Measurements from ENCODE around the gene CRYGN.

Gene CRYGN, protein sequence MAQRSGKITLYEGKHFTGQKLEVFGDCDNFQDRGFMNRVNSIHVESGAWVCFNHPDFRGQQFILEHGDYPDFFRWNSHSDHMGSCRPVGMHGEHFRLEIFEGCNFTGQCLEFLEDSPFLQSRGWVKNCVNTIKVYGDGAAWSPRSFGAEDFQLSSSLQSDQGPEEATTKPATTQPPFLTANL

GRCh38 chr7:151439855-151440798 lies at the start of gene CRYGN:
TSS of gene CRYGN (minus strand) at chr7:151440141. CDS start at chr7:151439917, 224 bp downstream.
- no peak for DNase-seq

GRCh38 chr7:151489498-151489897 lies 49.6 kb upstream of the CRYGN start:
- no peak for DNase-seq

DNA sequence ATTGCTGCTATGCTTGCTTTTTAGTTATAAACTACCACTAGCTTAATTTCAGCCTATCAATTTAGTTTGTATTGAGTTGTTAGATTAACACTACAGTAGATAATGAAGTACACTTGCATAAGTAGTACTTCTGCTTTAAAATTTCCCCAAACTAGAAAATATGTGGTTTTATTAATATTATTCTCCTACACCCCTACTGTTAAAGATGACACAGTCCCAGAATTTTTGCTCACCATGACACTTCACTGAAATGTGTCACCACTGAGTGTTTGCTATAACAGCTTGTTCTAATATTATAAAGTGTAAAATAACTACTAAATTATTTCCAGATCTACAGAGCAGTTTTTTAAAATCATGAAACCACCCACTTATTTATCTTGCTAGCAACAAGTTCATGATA lies 48.2 kb upstream of the CRYGN start:
- no peak for DNase-seq

GRCh38 chr7:151487228-151487627 lies 47.3 kb upstream of the CRYGN start:
- DNase-seq, result no peak

GRCh38 chr7:151486074-151486473 lies 46.1 kb upstream of the CRYGN start:
- DNase-seq, result no peak

DNA sequence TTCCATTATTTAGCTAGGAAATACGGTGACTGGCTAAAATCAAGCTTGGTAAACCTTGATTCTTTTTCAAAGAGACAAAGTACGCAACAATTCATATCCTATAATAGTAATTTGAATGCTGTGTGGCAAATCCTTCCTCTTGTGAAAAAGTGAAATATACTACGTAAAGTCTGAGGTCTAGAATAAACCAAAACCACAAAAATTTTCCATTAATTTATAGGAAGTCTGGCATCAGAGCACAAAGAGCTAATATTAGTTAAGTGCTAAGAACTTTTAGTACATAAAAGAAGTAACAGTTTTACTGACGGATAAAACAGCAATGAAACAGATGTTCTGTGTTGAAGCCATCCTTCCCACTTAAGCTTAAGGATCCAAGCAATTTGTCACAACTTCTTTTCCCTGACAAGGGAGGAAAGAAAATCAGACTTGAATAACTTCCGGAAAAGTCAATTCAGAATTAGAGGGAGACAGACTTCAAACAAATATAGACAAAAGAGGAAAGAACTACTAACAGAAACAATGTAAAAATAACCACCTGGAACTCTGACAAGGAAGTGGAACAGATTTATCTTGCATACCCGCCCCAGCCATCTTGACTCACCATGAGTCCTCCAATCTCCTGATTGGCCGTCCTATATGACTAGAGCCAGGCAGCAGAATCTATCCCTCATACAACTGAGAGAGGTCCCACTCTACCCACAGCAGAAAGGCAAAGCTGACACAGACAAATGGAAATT lies 45.2 kb upstream of the CRYGN start:
- no peak for DNase-seq

DNA sequence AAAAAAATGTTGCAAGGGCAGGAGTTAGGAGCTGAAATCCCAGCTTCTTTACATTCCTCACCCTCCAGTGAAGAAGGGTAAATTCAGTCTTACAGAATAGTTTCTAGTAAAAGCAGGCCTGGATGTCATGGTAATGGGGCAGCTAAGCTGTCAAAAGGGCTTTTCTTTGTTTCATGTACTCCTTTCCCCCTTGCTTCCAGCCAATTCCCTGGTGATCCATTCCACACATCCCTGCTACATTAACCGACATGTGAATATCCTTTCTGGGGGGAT lies 43.7 kb upstream of the CRYGN start:
- DNase-seq, result no peak

- DNase-seq, result no peak
Measured at GRCh38 chr7:151482883-151483710, 43.2 kb upstream of the CRYGN start.

- DNase-seq, result no peak
Measured at GRCh38 chr7:151481650-151482505, 41.9 kb upstream of the CRYGN start.

GRCh38 chr7:151477867-151478266 lies 37.9 kb upstream of the CRYGN start:
- DNase-seq, result no peak

- DNase-seq, result no peak
Measured at GRCh38 chr7:151472644-151473380, 32.9 kb upstream of the CRYGN start.

- no peak for DNase-seq
Measured at GRCh38 chr7:151470711-151471110, 30.8 kb upstream of the CRYGN start.

DNA sequence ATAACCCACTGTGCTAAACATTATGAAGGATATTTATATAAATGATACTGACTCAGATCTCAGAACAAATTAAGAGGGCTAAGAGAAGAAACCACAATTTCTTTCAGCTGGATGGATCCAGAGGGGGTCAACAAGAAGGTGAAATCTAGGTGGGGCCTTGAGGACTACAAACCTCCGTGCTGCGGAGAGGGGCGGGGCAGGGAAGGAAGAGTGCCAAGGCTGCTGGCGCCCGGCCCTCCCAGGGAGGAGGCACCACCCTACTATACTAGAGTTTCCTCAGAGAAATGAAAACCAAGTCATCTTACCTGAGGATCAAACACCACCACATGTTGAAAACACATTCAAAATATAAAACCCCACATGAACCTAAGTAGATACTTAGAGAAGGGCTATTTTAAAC lies 29.3 kb upstream of the CRYGN start:
- DNase-seq, result no peak

GRCh38 chr7:151468217-151469018 lies 28.5 kb upstream of the CRYGN start:
- DNase-seq, result no peak

DNA sequence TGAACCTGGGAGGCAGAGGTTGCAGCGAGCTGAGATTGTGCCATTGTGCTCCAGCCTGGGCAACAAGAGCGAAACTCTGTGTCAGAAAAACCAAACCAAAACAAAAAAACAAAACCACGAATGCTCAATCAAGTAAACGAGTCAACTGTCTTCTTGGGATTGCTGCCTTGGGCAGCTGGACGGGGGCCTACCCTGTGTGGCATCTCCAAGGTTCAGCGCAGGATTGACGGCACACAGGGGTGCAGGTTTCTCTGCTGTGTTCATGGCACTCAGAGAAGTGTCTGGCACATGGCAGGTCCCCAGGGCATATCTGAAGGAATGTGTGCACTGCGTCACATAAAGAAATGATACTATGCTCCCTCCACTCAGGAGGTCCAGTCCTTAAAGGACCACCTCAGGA lies 25.2 kb upstream of the CRYGN start:
- no peak for DNase-seq

- DNase-seq, result no peak
Measured at GRCh38 chr7:151462306-151462779, 22.4 kb upstream of the CRYGN start.

DNA sequence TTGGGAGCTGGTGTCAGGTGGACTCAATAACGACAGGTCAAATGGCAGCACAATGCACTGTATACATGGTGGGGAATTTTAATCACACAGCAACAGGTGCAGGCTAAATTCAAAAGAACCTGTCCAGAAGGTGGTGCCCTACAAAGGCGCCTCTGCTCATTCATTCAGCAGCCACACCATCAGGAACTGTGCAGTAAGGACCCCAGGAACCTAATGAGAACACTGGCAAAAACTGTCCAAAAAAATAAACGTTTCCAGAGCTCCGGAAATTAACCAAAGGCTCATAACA lies 21.9 kb upstream of the CRYGN start:
- DNase-seq, result no peak

DNA sequence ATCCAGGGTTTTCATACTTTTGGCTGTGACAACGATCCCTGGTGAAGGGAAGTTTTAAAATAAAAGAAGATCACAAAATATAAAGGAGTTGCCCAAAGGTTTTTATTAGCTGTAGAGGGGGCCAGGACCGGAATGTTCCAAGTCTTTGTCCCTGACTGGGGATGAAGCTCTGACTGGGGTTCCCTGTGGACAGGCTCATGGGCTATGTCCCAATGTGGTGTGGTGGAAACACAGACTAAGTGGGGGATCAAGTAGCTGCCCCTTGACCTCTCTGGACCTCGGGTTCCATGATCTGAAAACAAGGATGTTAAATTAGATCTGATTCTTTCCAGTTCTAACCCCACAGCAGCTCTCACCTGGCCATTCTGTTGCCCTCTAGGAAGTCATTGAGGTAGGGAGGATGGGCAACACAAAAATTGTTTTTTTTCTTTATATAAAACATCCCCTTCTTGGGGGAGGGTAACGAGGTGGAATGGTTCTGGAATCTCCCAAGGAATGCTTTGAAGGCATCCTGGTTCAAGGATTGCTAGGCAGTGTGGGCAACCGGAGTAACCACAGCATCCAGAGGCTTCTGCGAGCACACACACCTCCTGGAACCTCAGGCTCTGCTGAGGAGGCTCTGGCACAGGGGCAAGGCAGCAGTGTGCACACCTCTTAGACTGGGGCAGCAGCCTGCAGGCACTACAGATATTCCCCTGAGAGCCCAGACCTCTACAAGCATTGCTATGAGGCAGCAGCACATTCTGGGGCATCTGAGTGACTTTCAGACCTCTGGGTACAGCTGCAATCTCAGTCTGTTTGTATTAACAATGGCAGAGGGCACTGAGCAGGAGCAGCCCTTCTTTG lies 21.4 kb upstream of the CRYGN start:
- no peak for DNase-seq

- no peak for DNase-seq
Measured at GRCh38 chr7:151460474-151460855, 20.5 kb upstream of the CRYGN start.

All from activated CD4-positive, alpha-beta T cell treated with anti-CD3 and anti-CD28 coated beads, Interleukin-10, Interleukin-2, amounts not matched to agents 100 ng/mL and 50 ng/mL, durations not matched to agents 16 hours and 8 hours (primary cell).